ENCODE data around the gene IL1RAPL1. TPM values are rescaled to one million over a fixed set of nuclear protein-coding genes. Genes with fewer than 3 reads are reported as not detected.

The IL1RAPL1 gene
- total RNA-seq, 1 donor from 2014 or later, result 2.7 TPM

DNA sequence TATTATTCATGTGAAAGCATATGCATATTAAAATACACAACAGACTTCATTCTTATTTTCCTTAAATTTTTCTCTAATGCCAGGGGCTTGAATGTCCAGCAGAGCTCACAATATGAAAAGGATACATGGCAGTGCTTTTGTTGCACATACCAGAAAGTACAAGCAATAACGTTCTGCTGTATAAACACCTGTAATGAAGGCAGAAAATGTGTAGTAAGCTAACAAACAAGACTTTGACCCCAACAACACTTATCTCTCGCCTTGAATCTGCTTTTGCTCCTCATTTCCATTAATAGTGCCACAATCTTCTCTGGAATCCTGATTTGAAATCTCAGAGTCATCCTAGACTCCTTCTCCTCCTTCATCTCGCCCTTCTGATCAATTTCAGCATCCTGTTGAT, 687.3 kb downstream of the IL1RAPL1 start:
- Mint-ChIP-seq H3K4me3 (no peak overlapping the region), H3K27ac (ENCODE audit: unreplicated experiment) (no peak overlapping the region), H3K36me3 (ENCODE audit: low read depth) (no peaks in the 10 kb centered on the region), H3K4me1 (no peaks in the 10 kb centered on the region), H3K9me3 (peaks cover 4% of the 10 kb centered on the region), H3K27me3 (ENCODE audit: low read depth) (no peaks in the 10 kb centered on the region)
- TF ChIP-seq CTCF (conservative IDR thresholded peaks at IDR 0.05), result no peak
- no peak for DNase-seq (ENCODE audit: low read depth, low spot score)

DNA sequence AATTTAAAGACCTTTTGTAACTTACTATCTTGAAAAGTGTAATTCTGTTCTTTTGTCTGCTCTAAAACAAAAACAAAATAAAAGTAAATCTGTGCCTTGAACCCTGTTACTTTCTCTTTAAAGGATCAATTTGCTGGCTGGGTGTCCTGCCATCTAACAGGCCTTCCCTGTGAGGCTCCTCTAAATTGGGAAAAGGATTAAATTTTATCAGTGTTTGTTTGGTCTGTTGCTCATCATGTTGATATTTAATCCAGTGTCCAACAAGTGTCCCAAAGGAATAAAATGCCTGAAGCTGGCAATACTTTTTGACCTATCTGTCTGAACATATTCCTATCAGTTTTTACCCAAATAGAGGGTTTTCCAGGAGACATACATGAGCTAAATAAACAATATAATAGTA, 688.7 kb downstream of the IL1RAPL1 start:
- no peak overlapping the region for H3K27ac Mint-ChIP-seq (ENCODE audit: unreplicated experiment)

GRCh38 chrX:29281078-29281742, 694.0 kb downstream of the IL1RAPL1 start:
- no peaks in the 10 kb centered on the region for H3K4me1 Mint-ChIP-seq
- no peak for TF ChIP-seq CTCF (conservative IDR thresholded peaks at IDR 0.05)
- no peak for DNase-seq (ENCODE audit: low read depth, low spot score)
- H3K27ac Mint-ChIP-seq (ENCODE audit: unreplicated experiment), result no peak overlapping the region
- H3K36me3 Mint-ChIP-seq (ENCODE audit: low read depth), result no peaks in the 10 kb centered on the region
- no peaks in the 10 kb centered on the region for H3K27me3 Mint-ChIP-seq (ENCODE audit: low read depth)
- H3K9me3 Mint-ChIP-seq, result peaks cover 3% of the 10 kb centered on the region
- no peak overlapping the region for H3K4me3 Mint-ChIP-seq

More for the DNA sequence above, 688.7 kb downstream of the IL1RAPL1 start:
- H3K4me3 Mint-ChIP-seq, result no peak overlapping the region
- no peaks in the 10 kb centered on the region for H3K27me3 Mint-ChIP-seq (ENCODE audit: low read depth)
- H3K36me3 Mint-ChIP-seq (ENCODE audit: low read depth), result no peaks in the 10 kb centered on the region
- no peak for TF ChIP-seq CTCF (conservative IDR thresholded peaks at IDR 0.05)
- H3K4me1 Mint-ChIP-seq, result no peaks in the 10 kb centered on the region
- H3K9me3 Mint-ChIP-seq, result peaks cover 4% of the 10 kb centered on the region
- no peak for DNase-seq (ENCODE audit: low read depth, low spot score)

- no peak for TF ChIP-seq CTCF (conservative IDR thresholded peaks at IDR 0.05)
- Mint-ChIP-seq H3K4me1 (no peaks in the 10 kb centered on the region), H3K27ac (ENCODE audit: unreplicated experiment) (no peak overlapping the region), H3K9me3 (peaks cover 3% of the 10 kb centered on the region), H3K4me3 (no peak overlapping the region), H3K36me3 (ENCODE audit: low read depth) (no peaks in the 10 kb centered on the region), H3K27me3 (ENCODE audit: low read depth) (no peaks in the 10 kb centered on the region)
- DNase-seq (ENCODE audit: low read depth, low spot score), result no peak
Observed at GRCh38 chrX:29285664-29286063, 698.4 kb downstream of the IL1RAPL1 start.

DNA sequence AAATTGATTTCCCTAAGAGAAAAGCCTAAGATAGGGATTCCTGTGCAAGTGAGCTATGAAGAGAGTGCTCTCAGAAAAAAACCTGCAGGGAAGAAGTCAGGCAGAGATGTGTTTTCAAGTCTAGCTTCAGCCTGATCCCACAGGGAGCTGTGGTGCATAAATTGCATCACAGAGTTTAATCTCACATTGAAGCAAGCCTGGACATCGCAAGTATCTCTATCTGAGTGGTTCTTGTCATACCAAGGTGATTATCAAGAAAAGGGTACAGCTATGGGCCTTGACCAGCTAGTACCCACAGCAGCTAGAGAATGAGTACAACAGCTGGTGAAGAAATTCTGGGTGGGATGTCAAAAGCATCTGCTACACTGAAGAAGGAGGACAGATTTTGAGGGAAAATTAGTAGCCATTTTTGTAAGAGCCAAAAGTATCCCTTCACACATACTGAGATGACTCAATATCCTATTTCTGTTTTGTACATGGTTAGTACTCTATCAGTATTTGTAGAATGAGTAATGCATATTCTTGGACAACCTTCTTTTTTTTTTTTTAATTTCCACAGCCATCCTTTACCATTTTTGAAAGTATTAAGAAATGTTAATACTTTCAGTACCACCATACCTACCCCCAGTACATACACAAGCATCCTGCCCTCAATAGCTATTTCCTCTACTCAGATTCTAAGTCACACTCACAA, 708.9 kb downstream of the IL1RAPL1 start:
- DNase-seq (ENCODE audit: low read depth, low spot score), result no peak
- H3K4me1 Mint-ChIP-seq, result no peaks in the 10 kb centered on the region
- H3K27ac Mint-ChIP-seq (ENCODE audit: unreplicated experiment), result no peak overlapping the region
- no peaks in the 10 kb centered on the region for H3K27me3 Mint-ChIP-seq (ENCODE audit: low read depth)
- peaks cover 3% of the 10 kb centered on the region for H3K36me3 Mint-ChIP-seq (ENCODE audit: low read depth)
- H3K9me3 Mint-ChIP-seq, result no peaks in the 10 kb centered on the region
- H3K4me3 Mint-ChIP-seq, result no peak overlapping the region
- TF ChIP-seq CTCF (conservative IDR thresholded peaks at IDR 0.05), result no peak
